ENCODE results near the gene SIDT1. TPM values are rescaled to one million over a fixed set of nuclear protein-coding genes. Genes with fewer than 3 reads are reported as not detected.

The SIDT1 gene
- total RNA-seq, 1 experiment from 2014 or later, result not detected

GRCh38 chr3:113559009-113559408 lies 26.7 kb downstream of the SIDT1 start:
- Histone ChIP-seq H4K5ac (ENCODE audit: insufficient read length, low read depth, low read length) (no peak overlapping the region), H3K4me2 (ENCODE audit: insufficient read depth, insufficient read length, low read length) (no peak overlapping the region), H3K79me2 (ENCODE audit: insufficient read depth, low read length) (no peaks in the 10 kb centered on the region), H3K9ac (ENCODE audit: extremely low read depth, insufficient read length, low read length) (no peak overlapping the region), H3K14ac (ENCODE audit: insufficient read depth, low read length) (no peak overlapping the region), H3K9me3 (ENCODE audit: control insufficient read depth, low read depth, low read length) (no peaks in the 10 kb centered on the region), H2BK15ac (ENCODE audit: low read depth, low read length) (no peak overlapping the region), H3K4ac (ENCODE audit: low read depth, low read length) (no peak overlapping the region), H3K23ac (ENCODE audit: insufficient read length, low read depth, low read length) (no peak overlapping the region), H4K91ac (ENCODE audit: insufficient read length, low read depth, low read length) (no peak overlapping the region), H3K27me3 (ENCODE audit: insufficient read depth, low read length) (no peaks in the 10 kb centered on the region), H2BK12ac (ENCODE audit: insufficient read length, low read depth, low read length) (no peak overlapping the region), H3K56ac (ENCODE audit: insufficient read length, low read depth, low read length) (no peak overlapping the region), H3K79me1 (ENCODE audit: insufficient read depth, low read depth, low read length, poor library complexity, severe bottlenecking) (no peaks in the 10 kb centered on the region), H2BK20ac (ENCODE audit: low read depth, low read length, poor library complexity, severe bottlenecking) (no peak overlapping the region), H4K20me1 (ENCODE audit: control insufficient read depth, insufficient read depth, insufficient read length) (no peaks in the 10 kb centered on the region), H4K8ac (replicated peaks; ENCODE audit: insufficient read length, low read depth, low read length) (no peak overlapping the region), H3K18ac (ENCODE audit: insufficient read length, low read depth, low read length) (no peak overlapping the region), H2AK5ac (ENCODE audit: insufficient read length, low read length) (no peak overlapping the region), H3T11ph (ENCODE audit: low read length) (no peak overlapping the region), H2AFZ (ENCODE audit: low read length) (no peak overlapping the region), H3K27ac (ENCODE audit: insufficient read length, low read depth, low read length) (no peak overlapping the region), H3K4me1 (ENCODE audit: insufficient read depth, low read length) (no peaks in the 10 kb centered on the region), H2BK5ac (ENCODE audit: insufficient read length, low read length) (no peak overlapping the region), H3K23me2 (ENCODE audit: insufficient read length, low read depth, low read length, poor library complexity, severe bottlenecking) (no peaks in the 10 kb centered on the region), H2BK120ac (ENCODE audit: low read depth, low read length, poor library complexity, severe bottlenecking) (no peak overlapping the region)
- H3K4me3 Mint-ChIP-seq, result no peak overlapping the region
- no peak for DNase-seq
- H3K27me3 Mint-ChIP-seq (ENCODE audit: low read depth), result no peaks in the 10 kb centered on the region
- H3K27ac Mint-ChIP-seq, result no peak overlapping the region
- no peak for TF ChIP-seq CTCF (conservative IDR thresholded peaks at IDR 0.05)
- H3K9me3 Mint-ChIP-seq, result no peaks in the 10 kb centered on the region
- peaks cover 0 to 2% of the 10 kb centered on the region in 2 experiments; a peak in 1 of 4 replicates for H3K4me1 Mint-ChIP-seq
- H3K36me3 Mint-ChIP-seq (ENCODE audit: insufficient read depth in 1 of 3, low read depth in 3 of 3), result no peaks in the 10 kb centered on the region

All from H9 (cell line).